ENCODE data around the gene PCDHGB7. TPM values are rescaled to one million over a fixed set of nuclear protein-coding genes. Genes with fewer than 3 reads are reported as not detected.
"Not testable (repeated sequence)": the region's sequence is repeated elsewhere in the genome, so short reads cannot be mapped to it uniquely, and the experiment has no call there.

The PCDHGB7 gene
- total RNA-seq, 1 donor: 2.2 TPM

DNA sequence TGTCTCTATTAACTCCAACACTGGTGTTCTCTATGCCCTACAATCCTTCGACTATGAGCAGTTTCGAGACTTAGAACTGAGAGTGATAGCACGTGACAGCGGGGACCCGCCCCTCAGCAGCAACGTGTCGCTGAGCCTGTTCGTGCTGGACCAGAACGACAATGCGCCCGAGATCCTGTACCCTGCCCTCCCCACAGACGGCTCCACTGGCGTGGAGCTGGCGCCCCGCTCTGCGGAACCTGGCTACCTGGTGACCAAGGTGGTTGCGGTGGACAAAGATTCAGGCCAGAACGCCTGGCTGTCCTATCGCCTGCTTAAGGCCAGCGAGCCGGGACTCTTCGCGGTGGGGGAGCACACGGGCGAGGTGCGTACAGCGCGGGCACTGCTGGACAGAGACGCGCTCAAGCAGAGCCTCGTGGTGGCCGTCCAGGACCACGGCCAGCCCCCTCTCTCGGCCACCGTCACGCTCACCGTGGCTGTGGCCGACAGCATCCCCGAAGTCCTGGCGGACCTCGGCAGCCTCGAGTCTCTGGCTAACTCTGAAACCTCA, 5.3 kb downstream of the PCDHGB7 start:
- no peak for DNase-seq (ENCODE audit: low read depth in 2 of 3, low spot score in 2 of 3)

DNA sequence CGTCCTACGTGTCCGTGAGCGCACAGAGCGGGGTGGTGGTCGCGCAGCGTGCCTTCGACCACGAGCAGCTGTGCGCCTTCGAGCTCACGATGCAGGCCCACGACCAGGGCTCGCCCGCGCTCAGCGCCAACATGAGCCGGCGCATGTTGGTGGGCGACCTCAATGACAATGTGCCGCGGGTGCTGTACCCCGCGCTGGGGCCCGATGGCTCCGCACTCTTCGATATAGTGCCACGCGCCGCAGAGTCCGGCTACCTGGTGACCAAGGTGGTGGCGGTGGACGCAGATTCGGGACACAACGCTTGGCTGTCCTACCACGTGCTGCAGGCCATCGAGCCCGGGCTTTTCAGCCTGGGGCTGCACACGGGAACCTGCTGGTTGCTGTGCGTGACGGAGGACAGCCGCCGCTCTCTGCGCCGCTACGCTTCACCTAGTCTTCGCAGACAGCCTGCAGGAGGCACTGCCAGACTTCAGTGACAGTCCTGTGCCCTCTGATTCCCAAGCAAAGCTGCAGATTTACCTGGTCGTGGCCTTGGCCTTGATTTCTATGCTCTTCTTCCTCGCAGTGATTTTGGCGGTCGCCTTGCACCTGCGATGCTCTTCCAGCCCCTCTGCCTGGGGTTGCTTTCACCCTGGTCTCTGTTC, 10.4 kb downstream of the PCDHGB7 start:
- DNase-seq (ENCODE audit: low read depth in 2 of 3, low spot score in 2 of 3): no peak

GRCh38 chr5:141430332-141431113, 13.0 kb downstream of the PCDHGB7 start, which contains the start of gene PCDHGA12:
TSS of gene PCDHGA12 (plus strand) at chr5:141430507. CDS start at chr5:141430760, 253 bp downstream.
- DNase-seq (ENCODE audit: low read depth in 2 of 3, low spot score in 2 of 3): peak in 2 of 3 donors; percentile 74 to 82

- no peak for DNase-seq (ENCODE audit: low read depth in 2 of 3, low spot score in 2 of 3)
Observed at GRCh38 chr5:141431286-141431685, 13.8 kb downstream of the PCDHGB7 start.

DNA sequence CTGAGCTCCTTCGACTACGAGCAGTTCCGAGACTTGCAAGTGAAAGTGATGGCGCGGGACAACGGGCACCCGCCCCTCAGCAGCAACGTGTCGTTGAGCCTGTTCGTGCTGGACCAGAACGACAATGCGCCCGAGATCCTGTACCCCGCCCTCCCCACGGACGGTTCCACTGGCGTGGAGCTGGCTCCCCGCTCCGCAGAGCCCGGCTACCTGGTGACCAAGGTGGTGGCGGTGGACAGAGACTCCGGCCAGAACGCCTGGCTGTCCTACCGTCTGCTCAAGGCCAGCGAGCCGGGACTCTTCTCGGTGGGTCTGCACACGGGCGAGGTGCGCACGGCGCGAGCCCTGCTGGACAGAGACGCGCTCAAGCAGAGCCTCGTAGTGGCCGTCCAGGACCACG, 14.8 kb downstream of the PCDHGB7 start:
- not testable (repeated sequence) for DNase-seq (ENCODE audit: low read depth in 2 of 3, low spot score in 2 of 3)

DNA sequence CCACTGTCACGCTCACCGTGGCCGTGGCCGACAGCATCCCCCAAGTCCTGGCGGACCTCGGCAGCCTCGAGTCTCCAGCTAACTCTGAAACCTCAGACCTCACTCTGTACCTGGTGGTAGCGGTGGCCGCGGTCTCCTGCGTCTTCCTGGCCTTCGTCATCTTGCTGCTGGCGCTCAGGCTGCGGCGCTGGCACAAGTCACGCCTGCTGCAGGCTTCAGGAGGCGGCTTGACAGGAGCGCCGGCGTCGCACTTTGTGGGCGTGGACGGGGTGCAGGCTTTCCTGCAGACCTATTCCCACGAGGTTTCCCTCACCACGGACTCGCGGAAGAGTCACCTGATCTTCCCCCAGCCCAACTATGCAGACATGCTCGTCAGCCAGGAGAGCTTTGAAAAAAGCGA, 15.2 kb downstream of the PCDHGB7 start:
- DNase-seq (ENCODE audit: low read depth in 2 of 3, low spot score in 2 of 3): not testable (repeated sequence)

GRCh38 chr5:141434006-141434405, 16.5 kb downstream of the PCDHGB7 start:
- DNase-seq (ENCODE audit: low read depth in 2 of 3, low spot score in 2 of 3): no peak

GRCh38 chr5:141437221-141437620, 19.7 kb downstream of the PCDHGB7 start:
- DNase-seq (ENCODE audit: low read depth in 2 of 3, low spot score in 2 of 3): no peak

- DNase-seq (ENCODE audit: low read depth in 2 of 3, low spot score in 2 of 3): no peak
Observed at GRCh38 chr5:141439411-141440141, 22.1 kb downstream of the PCDHGB7 start.

- no peak for DNase-seq (ENCODE audit: low read depth in 2 of 3, low spot score in 2 of 3)
Observed at GRCh38 chr5:141440341-141440740, 22.9 kb downstream of the PCDHGB7 start.

GRCh38 chr5:141441571-141442170, 24.2 kb downstream of the PCDHGB7 start:
- DNase-seq (ENCODE audit: low read depth in 2 of 3, low spot score in 2 of 3): no peak

DNA sequence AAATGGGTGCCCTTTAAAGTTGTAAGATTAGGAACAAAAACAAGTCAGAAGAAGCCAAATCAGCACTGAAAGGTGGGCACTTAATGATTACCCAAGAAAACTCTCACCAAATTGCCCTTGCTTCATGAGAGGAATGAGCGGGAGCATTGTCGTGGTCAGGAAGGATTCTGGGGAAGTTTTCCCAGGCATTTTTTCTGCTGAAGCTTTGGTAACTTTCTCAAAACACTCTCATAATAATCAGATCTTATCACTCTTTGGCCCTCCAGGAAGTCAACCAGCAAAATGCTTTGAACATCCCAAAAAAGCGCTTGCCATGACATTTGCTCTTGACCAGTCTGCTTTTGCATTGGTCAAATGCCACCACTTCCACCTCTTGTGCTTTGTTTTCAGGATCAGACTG, 47.9 kb downstream of the PCDHGB7 start:
- no peak for DNase-seq (ENCODE audit: low read depth in 2 of 3, low spot score in 2 of 3)

Other genes starting within 250 kb of the PCDHGB7 start
- gene PCDHB7, start 245.0 kb upstream of the PCDHGB7 start, total RNA-seq: under 0.01 TPM
- not detected for gene PCDHB8, start 239.9 kb upstream of the PCDHGB7 start, total RNA-seq
- gene PCDHB16, start 235.3 kb upstream of the PCDHGB7 start, total RNA-seq: not detected
- not detected for gene PCDHB9, start 230.5 kb upstream of the PCDHGB7 start, total RNA-seq
- under 0.01 TPM for gene PCDHB10, start 225.3 kb upstream of the PCDHGB7 start, total RNA-seq
- 0.27 TPM for gene PCDHB11, start 218.1 kb upstream of the PCDHGB7 start, total RNA-seq
- not detected for gene PCDHB12, start 209.0 kb upstream of the PCDHGB7 start, total RNA-seq
- gene PCDHB13, start 203.8 kb upstream of the PCDHGB7 start, total RNA-seq: under 0.01 TPM
- under 0.01 TPM for gene PCDHB14, start 194.3 kb upstream of the PCDHGB7 start, total RNA-seq
- under 0.01 TPM for gene PCDHB15, start 172.3 kb upstream of the PCDHGB7 start, total RNA-seq
- gene SLC25A2, start 113.6 kb upstream of the PCDHGB7 start, total RNA-seq: 0.54 TPM
- gene TAF7, start 96.9 kb upstream of the PCDHGB7 start, total RNA-seq: 45.0 TPM
- under 0.01 TPM for gene PCDHGA1, start 87.2 kb upstream of the PCDHGB7 start, total RNA-seq
- gene PCDHGA2, start 78.9 kb upstream of the PCDHGB7 start, total RNA-seq: 0.27 TPM
- gene PCDHGA3, start 73.8 kb upstream of the PCDHGB7 start, total RNA-seq: 0.54 TPM
- 0.27 TPM for gene PCDHGB1, start 67.6 kb upstream of the PCDHGB7 start, total RNA-seq
- 0.81 TPM for gene PCDHGA4, start 62.7 kb upstream of the PCDHGB7 start, total RNA-seq
- gene PCDHGB2, start 57.7 kb upstream of the PCDHGB7 start, total RNA-seq: 2.4 TPM
- 1.1 TPM for gene PCDHGA5, start 53.5 kb upstream of the PCDHGB7 start, total RNA-seq
- gene PCDHGB3, start 47.4 kb upstream of the PCDHGB7 start, total RNA-seq: 3.5 TPM
- gene PCDHGA6, start 43.8 kb upstream of the PCDHGB7 start, total RNA-seq: 1.9 TPM
- 0.81 TPM for gene PCDHGA7, start 34.9 kb upstream of the PCDHGB7 start, total RNA-seq
- 1.6 TPM for gene PCDHGB4, start 30.0 kb upstream of the PCDHGB7 start, total RNA-seq
- gene PCDHGA8, start 25.0 kb upstream of the PCDHGB7 start, total RNA-seq: 0.54 TPM
- gene PCDHGB5, start 19.7 kb upstream of the PCDHGB7 start, total RNA-seq: 2.4 TPM
- gene PCDHGA9, start 14.9 kb upstream of the PCDHGB7 start, total RNA-seq: 1.1 TPM
- 0.81 TPM for gene PCDHGB6, start 9.7 kb upstream of the PCDHGB7 start, total RNA-seq
- 1.1 TPM for gene PCDHGA10, start 4.7 kb upstream of the PCDHGB7 start, total RNA-seq
- gene PCDHGA11, start 3.4 kb downstream of the PCDHGB7 start, total RNA-seq: 1.3 TPM
- gene PCDHGA12, start 12.8 kb downstream of the PCDHGB7 start, total RNA-seq: 2.2 TPM
- 1.1 TPM for gene PCDHGC3, start 58.3 kb downstream of the PCDHGB7 start, total RNA-seq
- gene PCDHGC4, start 67.4 kb downstream of the PCDHGB7 start, total RNA-seq: 0.54 TPM
- gene PCDHGC5, start 71.4 kb downstream of the PCDHGB7 start, total RNA-seq: 0.27 TPM
- 41.5 TPM for gene DIAPH1, start 201.3 kb downstream of the PCDHGB7 start, total RNA-seq
- 49.8 TPM for gene HDAC3, start 219.2 kb downstream of the PCDHGB7 start, total RNA-seq
- gene RELL2, start 219.3 kb downstream of the PCDHGB7 start, total RNA-seq: 2.4 TPM
- 35.5 TPM for gene FCHSD1, start 233.7 kb downstream of the PCDHGB7 start, total RNA-seq

Data from hematopoietic multipotent progenitor cell (in vitro differentiated cells).